ENCODE data around the gene AIFM2.

AIFM2 gene

GRCh38 chr10:70135046-70135445 lies 2.4 kb upstream of the AIFM2 start:
- H4K8ac ChIP-seq (ENCODE audit: low read depth, low read length), result no peak overlapping the region
- no peak overlapping the region for H3K27ac ChIP-seq (ENCODE audit: low read depth, low read length)
- no peak overlapping the region for H3K4ac ChIP-seq (ENCODE audit: low read depth, low read length)
- no peak overlapping the region for H3K4me3 ChIP-seq (ENCODE audit: low read length)
- H2BK15ac ChIP-seq (replicated peaks; ENCODE audit: low read depth), result no peak overlapping the region
- no peak overlapping the region for H2BK5ac ChIP-seq (ENCODE audit: low read length)
- no peaks in the 10 kb centered on the region for H3K36me3 ChIP-seq (ENCODE audit: control insufficient read depth, insufficient read depth, low read length)
- H3K79me1 ChIP-seq (ENCODE audit: low read length), result no peaks in the 10 kb centered on the region
- H3K56ac ChIP-seq (ENCODE audit: low read length), result no peak overlapping the region
- no peak overlapping the region for H2BK120ac ChIP-seq (ENCODE audit: low read depth, low read length)
- no peaks in the 10 kb centered on the region for H3K79me2 ChIP-seq (ENCODE audit: control insufficient read depth, insufficient read depth, low read length)
- H3K23ac ChIP-seq (ENCODE audit: low read length), result no peak overlapping the region
- H3K4me2 ChIP-seq (ENCODE audit: low read length), result no peak overlapping the region
- H4K5ac ChIP-seq (ENCODE audit: low read length), result no peak overlapping the region
- H2AK5ac ChIP-seq (ENCODE audit: low read length), result no peak overlapping the region
- no CpG with 5 or more reads among the region's 3 CpGs for WGBS (ENCODE audit: extremely low coverage, insufficient coverage, low lambda C conversion rate)
- H3K9ac ChIP-seq (ENCODE audit: low read length), result no peak overlapping the region
- DNase-seq, result no peak
- no peaks in the 10 kb centered on the region for H3K4me1 ChIP-seq (ENCODE audit: control insufficient read depth, low read depth, low read length)
- H3K18ac ChIP-seq (ENCODE audit: low read length), result no peak overlapping the region
- no peaks in the 10 kb centered on the region for H3K27me3 ChIP-seq (ENCODE audit: insufficient read depth, low read length, poor library complexity)

- Histone ChIP-seq H2BK15ac (replicated peaks; ENCODE audit: low read depth) (no peak overlapping the region), H3K9ac (ENCODE audit: low read length) (no peak overlapping the region), H3K36me3 (ENCODE audit: control insufficient read depth, insufficient read depth, low read length) (no peaks in the 10 kb centered on the region), H3K23ac (ENCODE audit: low read length) (no peak overlapping the region), H3K79me1 (ENCODE audit: low read length) (no peaks in the 10 kb centered on the region), H3K18ac (ENCODE audit: low read length) (no peak overlapping the region), H3K56ac (ENCODE audit: low read length) (no peak overlapping the region), H3K4me1 (ENCODE audit: control insufficient read depth, low read depth, low read length) (no peaks in the 10 kb centered on the region), H2BK5ac (ENCODE audit: low read length) (no peak overlapping the region), H3K79me2 (ENCODE audit: control insufficient read depth, insufficient read depth, low read length) (no peaks in the 10 kb centered on the region), H2BK120ac (ENCODE audit: low read depth, low read length) (no peak overlapping the region), H3K4me2 (ENCODE audit: low read length) (no peak overlapping the region), H3K4ac (ENCODE audit: low read depth, low read length) (no peak overlapping the region), H3K4me3 (ENCODE audit: low read length) (no peak overlapping the region), H4K8ac (ENCODE audit: low read depth, low read length) (no peak overlapping the region), H4K5ac (ENCODE audit: low read length) (no peak overlapping the region), H3K27me3 (ENCODE audit: insufficient read depth, low read length, poor library complexity) (no peaks in the 10 kb centered on the region), H2AK5ac (ENCODE audit: low read length) (no peak overlapping the region), H3K27ac (ENCODE audit: low read depth, low read length) (no peak overlapping the region)
- DNase-seq, result no peak
- WGBS (ENCODE audit: extremely low coverage, insufficient coverage, low lambda C conversion rate), result no CpG with 5 or more reads among the region's 4 CpGs
Measured at GRCh38 chr10:70131560-70131937, 1.1 kb downstream of the AIFM2 start.

- Histone ChIP-seq H3K56ac (ENCODE audit: low read length) (no peak overlapping the region), H2BK120ac (ENCODE audit: low read depth, low read length) (no peak overlapping the region), H3K36me3 (ENCODE audit: control insufficient read depth, insufficient read depth, low read length) (no peaks in the 10 kb centered on the region), H3K4ac (ENCODE audit: low read depth, low read length) (no peak overlapping the region), H3K4me1 (ENCODE audit: control insufficient read depth, low read depth, low read length) (no peaks in the 10 kb centered on the region), H4K5ac (ENCODE audit: low read length) (no peak overlapping the region), H3K79me2 (ENCODE audit: control insufficient read depth, insufficient read depth, low read length) (no peaks in the 10 kb centered on the region), H2AK5ac (ENCODE audit: low read length) (no peak overlapping the region), H3K4me3 (ENCODE audit: low read length) (no peak overlapping the region), H3K23ac (ENCODE audit: low read length) (no peak overlapping the region), H3K27ac (ENCODE audit: low read depth, low read length) (no peak overlapping the region), H2BK15ac (replicated peaks; ENCODE audit: low read depth) (no peak overlapping the region), H3K18ac (ENCODE audit: low read length) (no peak overlapping the region), H3K79me1 (ENCODE audit: low read length) (no peaks in the 10 kb centered on the region), H4K8ac (ENCODE audit: low read depth, low read length) (no peak overlapping the region), H2BK5ac (ENCODE audit: low read length) (no peak overlapping the region), H3K4me2 (ENCODE audit: low read length) (no peak overlapping the region), H3K9ac (ENCODE audit: low read length) (no peak overlapping the region), H3K27me3 (ENCODE audit: insufficient read depth, low read length, poor library complexity) (no peaks in the 10 kb centered on the region)
- WGBS (ENCODE audit: extremely low coverage, insufficient coverage, low lambda C conversion rate), result no CpG with 5 or more reads among the region's 10 CpGs
- no peak for DNase-seq
Measured at GRCh38 chr10:70130878-70131559, 1.6 kb downstream of the AIFM2 start.

- Histone ChIP-seq H3K4me2 (ENCODE audit: low read length) (no peak overlapping the region), H3K9ac (ENCODE audit: low read length) (no peak overlapping the region), H4K5ac (ENCODE audit: low read length) (no peak overlapping the region), H3K79me1 (ENCODE audit: low read length) (no peaks in the 10 kb centered on the region), H2BK5ac (ENCODE audit: low read length) (no peak overlapping the region), H3K79me2 (ENCODE audit: control insufficient read depth, insufficient read depth, low read length) (no peaks in the 10 kb centered on the region), H3K4ac (ENCODE audit: low read depth, low read length) (no peak overlapping the region), H3K27ac (ENCODE audit: low read depth, low read length) (no peak overlapping the region), H3K4me1 (ENCODE audit: control insufficient read depth, low read depth, low read length) (no peaks in the 10 kb centered on the region), H3K56ac (ENCODE audit: low read length) (no peak overlapping the region), H2BK15ac (replicated peaks; ENCODE audit: low read depth) (no peak overlapping the region), H3K4me3 (ENCODE audit: low read length) (no peak overlapping the region), H3K18ac (ENCODE audit: low read length) (no peak overlapping the region), H3K27me3 (ENCODE audit: insufficient read depth, low read length, poor library complexity) (no peaks in the 10 kb centered on the region), H2BK120ac (ENCODE audit: low read depth, low read length) (no peak overlapping the region), H3K23ac (ENCODE audit: low read length) (no peak overlapping the region), H3K36me3 (ENCODE audit: control insufficient read depth, insufficient read depth, low read length) (no peaks in the 10 kb centered on the region), H2AK5ac (ENCODE audit: low read length) (no peak overlapping the region), H4K8ac (ENCODE audit: low read depth, low read length) (no peak overlapping the region)
- WGBS (ENCODE audit: extremely low coverage, insufficient coverage, low lambda C conversion rate), result no CpG with 5 or more reads among the region's 15 CpGs
- DNase-seq, result no peak
Measured at GRCh38 chr10:70126700-70127395, 5.8 kb downstream of the AIFM2 start.

- Histone ChIP-seq H3K4me2 (ENCODE audit: low read length) (no peak overlapping the region), H3K23ac (ENCODE audit: low read length) (no peak overlapping the region), H3K4me1 (ENCODE audit: control insufficient read depth, low read depth, low read length) (no peaks in the 10 kb centered on the region), H2BK120ac (ENCODE audit: low read depth, low read length) (no peak overlapping the region), H3K79me2 (ENCODE audit: control insufficient read depth, insufficient read depth, low read length) (no peaks in the 10 kb centered on the region), H4K8ac (ENCODE audit: low read depth, low read length) (no peak overlapping the region), H2BK5ac (ENCODE audit: low read length) (no peak overlapping the region), H3K4ac (ENCODE audit: low read depth, low read length) (no peak overlapping the region), H2AK5ac (ENCODE audit: low read length) (no peak overlapping the region), H3K27me3 (ENCODE audit: insufficient read depth, low read length, poor library complexity) (no peaks in the 10 kb centered on the region), H3K56ac (ENCODE audit: low read length) (no peak overlapping the region), H2BK15ac (replicated peaks; ENCODE audit: low read depth) (no peak overlapping the region), H3K79me1 (ENCODE audit: low read length) (no peaks in the 10 kb centered on the region), H3K27ac (ENCODE audit: low read depth, low read length) (no peak overlapping the region), H3K18ac (ENCODE audit: low read length) (no peak overlapping the region), H4K5ac (ENCODE audit: low read length) (no peak overlapping the region), H3K9ac (ENCODE audit: low read length) (no peak overlapping the region), H3K4me3 (ENCODE audit: low read length) (no peak overlapping the region), H3K36me3 (ENCODE audit: control insufficient read depth, insufficient read depth, low read length) (no peaks in the 10 kb centered on the region)
- WGBS (ENCODE audit: extremely low coverage, insufficient coverage, low lambda C conversion rate), result no CpG with 5 or more reads among the region's 5 CpGs
- DNase-seq, result no peak
Measured at GRCh38 chr10:70125918-70126552, 6.6 kb downstream of the AIFM2 start.

Data from mesendoderm (in vitro differentiated cells).